ENCODE data around the gene TMEM271.

TMEM271 gene

GRCh38 chr4:573122-573892, 2.8 kb downstream of the TMEM271 start:
- TF ChIP-seq POLR2A (IDR thresholded peaks at IDR 0.05; ENCODE audit: extremely low read depth, insufficient read length) (no peak), MYC (IDR thresholded peaks at IDR 0.05; ENCODE audit: low read depth, low read length) (no peak), MAX (IDR thresholded peaks at IDR 0.05; ENCODE audit: low read depth, low read length) (no peak), CTCF (IDR thresholded peaks at IDR 0.05; ENCODE audit: low read depth, low read length) (no peak)
- no peak for DNase-seq (ENCODE audit: low read depth)
- H3K4me3 ChIP-seq (ENCODE audit: low read depth, low read length) = no peak overlapping the region

- no peak overlapping the region for H3K4me3 ChIP-seq (ENCODE audit: low read depth, low read length)
- TF ChIP-seq MAX (IDR thresholded peaks at IDR 0.05; ENCODE audit: low read depth, low read length) (no peak), MYC (IDR thresholded peaks at IDR 0.05; ENCODE audit: low read depth, low read length) (no peak), CTCF (IDR thresholded peaks at IDR 0.05; ENCODE audit: low read depth, low read length) (no peak), POLR2A (IDR thresholded peaks at IDR 0.05; ENCODE audit: extremely low read depth, insufficient read length) (no peak)
- DNase-seq (ENCODE audit: low read depth) = no peak
Measured at GRCh38 chr4:572594-572993, 3.5 kb downstream of the TMEM271 start.

GRCh38 chr4:571838-572572, 4.1 kb downstream of the TMEM271 start:
- no peak for DNase-seq (ENCODE audit: low read depth)
- no peak overlapping the region for H3K4me3 ChIP-seq (ENCODE audit: low read depth, low read length)
- no peak for TF ChIP-seq POLR2A (IDR thresholded peaks at IDR 0.05; ENCODE audit: extremely low read depth, insufficient read length)
- TF ChIP-seq MYC (IDR thresholded peaks at IDR 0.05; ENCODE audit: low read depth, low read length) = no peak
- no peak for TF ChIP-seq MAX (IDR thresholded peaks at IDR 0.05; ENCODE audit: low read depth, low read length)
- TF ChIP-seq CTCF (IDR thresholded peaks at IDR 0.05; ENCODE audit: low read depth, low read length) = no peak

- H3K4me3 ChIP-seq (ENCODE audit: low read depth, low read length) = no peak overlapping the region
- TF ChIP-seq MAX (IDR thresholded peaks at IDR 0.05; ENCODE audit: low read depth, low read length) (no peak; the same call in 1 of the 2 replicates), MYC (IDR thresholded peaks at IDR 0.05; ENCODE audit: low read depth, low read length) (no peak), POLR2A (IDR thresholded peaks at IDR 0.05; ENCODE audit: extremely low read depth, insufficient read length) (no peak), CTCF (IDR thresholded peaks at IDR 0.05; ENCODE audit: low read depth, low read length) (no peak)
- DNase-seq (ENCODE audit: low read depth) = no peak
Measured at GRCh38 chr4:570754-571153, 5.3 kb downstream of the TMEM271 start.

- TF ChIP-seq POLR2A (IDR thresholded peaks at IDR 0.05; ENCODE audit: extremely low read depth, insufficient read length) (no peak), MAX (IDR thresholded peaks at IDR 0.05; ENCODE audit: low read depth, low read length) (peak; percentile 6; the same call in 1 of the 2 replicates)
- DNase-seq (ENCODE audit: low read depth) = no peak
- H3K4me3 ChIP-seq (ENCODE audit: low read depth, low read length) = no peak overlapping the region
Measured at GRCh38 chr4:569958-570667, 6.0 kb downstream of the TMEM271 start.

Data from NB4 (cell line).